Naive thymus-derived CD4-positive, alpha-beta T cell (primary cell): ENCODE results near the gene RETN. TPM values are rescaled to one million over a fixed set of nuclear protein-coding genes. Genes with fewer than 3 reads are reported as not detected.

Experiments
- ATAC-seq: fragments of 150-1000 bp; cut with Tn5 transposase; 2 replicates; pipeline ENCODE4 v1.10.0; 2021; ENCODE audit warnings: mild to moderate bottlenecking, moderate library complexity
- CTCF ChIA-PET: fragments of 350-600 bp; sonication (Branson Sonifier 250); formaldehyde crosslinking; loops from one replicate; lab custom pipeline; 2021; ENCODE audit warnings: antibody characterized with exemption; lab: Charles Lee
- POLR2A ChIA-PET: fragments of 350-600 bp; sonication (Branson Sonifier 250); formaldehyde crosslinking; loops from one replicate; lab custom pipeline; 2021; ENCODE audit warnings: antibody characterized with exemption, inconsistent platforms; lab: Charles Lee
- DNase-seq, 9 donors: peaks; one replicate each; pipeline versions ENCODE4 v3.0.0 to v3.0.0-alpha.2; 2020 to 2022; ENCODE audit warnings: mixed read lengths in 1 of 9
- H3K27ac ChIP-seq: one replicate; pipeline ENCODE4 v1.7.0; 2013; ENCODE audit warnings: mild to moderate bottlenecking, low read depth, low read length, moderate library complexity
- H3K27me3 ChIP-seq, 2 donors: one replicate each; pipeline ENCODE4 v1.7.0; 2013; ENCODE audit warnings: low read length in 2 of 2, mild to moderate bottlenecking in 2 of 2, moderate library complexity in 2 of 2; ENCODE audit not compliant: control insufficient read depth in 2 of 2, insufficient read depth in 2 of 2
- H3K36me3 ChIP-seq, 3 experiments: 1 replicate in 2 of 3; 2 replicates in 1 of 3; pipeline ENCODE4 v1.7.0; 2013; ENCODE audit warnings: low read length in 3 of 3, mild to moderate bottlenecking in 3 of 3, moderate library complexity in 1 of 3; ENCODE audit not compliant: insufficient read depth in 3 of 3, control insufficient read depth in 2 of 3
- H3K4me1 ChIP-seq, 2 donors: one replicate each; pipeline ENCODE4 v1.7.0; 2013; ENCODE audit warnings: low read length in 2 of 2, mild to moderate bottlenecking in 2 of 2, moderate library complexity in 1 of 2; ENCODE audit not compliant: control insufficient read depth in 2 of 2, insufficient read depth in 2 of 2
- H3K4me3 ChIP-seq: 2 replicates; pipeline ENCODE4 v1.7.0; 2013; ENCODE audit warnings: mild to moderate bottlenecking, low read length
- H3K9me3 ChIP-seq, 3 experiments: 1 replicate in 2 of 3; 2 replicates in 1 of 3; pipeline ENCODE4 v1.7.0; 2013; ENCODE audit warnings: low read length in 3 of 3; ENCODE audit not compliant: control insufficient read depth in 2 of 3
- H3K27ac Mint-ChIP-seq, 9 donors: one replicate each; pipeline ENCODE4 v1.8.0; 2020 to 2022; ENCODE audit warnings: mixed read lengths in 9 of 9, mild to moderate bottlenecking in 8 of 9, moderate library complexity in 5 of 9, inconsistent platforms in 2 of 9
- H3K27me3 Mint-ChIP-seq, 5 donors: one replicate each; pipeline ENCODE4 v1.8.0; 2021 to 2022; ENCODE audit warnings: mixed read lengths in 5 of 5, mild to moderate bottlenecking in 1 of 5
- H3K36me3 Mint-ChIP-seq, 5 donors: one replicate each; pipeline ENCODE4 v1.8.0; 2020 to 2022; ENCODE audit warnings: mixed read lengths in 5 of 5, mild to moderate bottlenecking in 3 of 5, inconsistent platforms in 1 of 5
- H3K4me1 Mint-ChIP-seq, 7 donors: one replicate each; pipeline ENCODE4 v1.8.0; 2020 to 2022; ENCODE audit warnings: mixed read lengths in 7 of 7, mild to moderate bottlenecking in 3 of 7, inconsistent platforms in 1 of 7
- H3K4me3 Mint-ChIP-seq, 10 donors: one replicate each; pipeline ENCODE4 v1.8.0; 2020 to 2022; ENCODE audit warnings: mild to moderate bottlenecking in 10 of 10, mixed read lengths in 10 of 10, moderate library complexity in 6 of 10, inconsistent platforms in 2 of 10
- H3K9me3 Mint-ChIP-seq, 11 donors: one replicate each; pipeline ENCODE4 v1.8.0; 2020 to 2022; ENCODE audit warnings: mixed read lengths in 11 of 11, mild to moderate bottlenecking in 4 of 11, inconsistent platforms in 1 of 11, moderate library complexity in 1 of 11
- intact Hi-C, 2 donors: fragments of 100-400 bp; cut with micrococcal nuclease; formaldehyde crosslinking; loops; one replicate each; pipeline ENCODE4 v1.15.1; 2023
- polyA plus RNA-seq, 2 donors: library from polyadenylated mRNA; unstranded; fragments of 300-500 nt; fragmentation: Illumina TruSeq; gene quantifications; one replicate each; pipeline ENCODE4 v1.2.3, GENCODE V29; 2021
- total RNA-seq, 6 experiments: library from RNA in 5 of 6; stranded (reverse) in 5 of 6; gene quantifications; 1 replicate in 5 of 6; 2 replicates in 1 of 6; pipeline ENCODE4 v1.2.3 and lab custom pipeline; 2021 to 2026

Gene RETN
- total and polyA plus RNA-seq, 7 experiments from 2014 or later = 3.4 TPM; not detected in 6

DNA sequence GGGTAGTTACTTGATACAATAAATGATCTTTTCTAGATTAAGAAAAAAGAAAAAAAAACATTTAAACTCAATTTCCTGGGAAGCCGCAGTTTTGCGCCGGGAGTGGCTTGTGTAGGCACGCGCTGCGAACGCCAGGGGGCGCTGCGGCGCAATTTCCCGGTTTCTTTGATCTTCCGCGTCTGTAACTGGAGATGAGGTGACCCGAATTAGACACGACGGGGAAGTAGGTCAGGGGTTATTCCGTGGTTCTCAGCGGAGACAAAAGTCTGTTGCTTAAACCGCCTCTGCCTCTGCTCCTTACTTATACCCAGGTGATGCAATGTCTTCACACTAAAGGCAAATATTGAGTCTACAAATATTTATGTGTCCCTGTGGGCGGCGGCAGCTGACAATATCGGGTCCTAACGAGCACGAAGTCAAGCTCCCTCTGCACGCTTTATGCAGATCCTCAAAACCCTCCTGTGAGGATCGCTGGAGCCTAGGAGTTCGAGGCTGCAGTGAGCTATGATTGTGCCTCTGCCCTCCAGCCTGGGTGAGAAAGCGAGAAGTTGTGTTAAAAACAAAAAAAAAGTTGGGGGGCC is 16.7 kb upstream of the RETN start:
- H3K4me1 ChIP-seq = peaks cover 0 to 7% of the 10 kb centered on the region in 2 donors
- Mint-ChIP-seq H3K4me3 (peak overlapping the region; percentile 60 to 86 (median 81)), H3K27me3 (peaks cover 0 to 6% (median 0%) of the 10 kb centered on the region in 5 donors), H3K9me3 (no peaks in the 10 kb centered on the region), H3K36me3 (peaks cover 0 to 4% (median 0%) of the 10 kb centered on the region in 5 donors), H3K27ac (peak overlapping the region in 6 of 9 donors; percentile 55 to 85 (median 75)), H3K4me1 (peaks cover 5 to 15% (median 11%) of the 10 kb centered on the region in 7 donors)
- peaks cover 0 to 4% (median 0%) of the 10 kb centered on the region in 3 experiments for H3K36me3 ChIP-seq
- ATAC-seq (peak; percentile 91), DNase-seq (peak; percentile 77 to 91 (median 85))
- ChIA-PET CTCF (interaction anchor here (0.9 to 3.2 kb wide), 3 partner anchors 17 to 148 kb away, joined by 4 to 12 read pairs (median 5); partner anchors contain the start of gene TRAPPC5), POLR2A (interaction anchor here (1.0 kb wide), 3 partner anchors 14 to 148 kb away, joined by 3 to 4 read pairs (median 3); no protein-coding TSS in a partner anchor)
- H3K4me3 ChIP-seq = peak overlapping the region; percentile 49
- H3K9me3 ChIP-seq = no peaks in the 10 kb centered on the region
- H3K27ac ChIP-seq = peak overlapping the region; percentile 37
- intact Hi-C loops = loop anchor here (1.0 kb wide), 4 partner anchors 27 to 147 kb away; partner anchors contain the start of gene TRAPPC5 (in 1 of the 2)
- H3K27me3 ChIP-seq = no peaks in the 10 kb centered on the region

DNA sequence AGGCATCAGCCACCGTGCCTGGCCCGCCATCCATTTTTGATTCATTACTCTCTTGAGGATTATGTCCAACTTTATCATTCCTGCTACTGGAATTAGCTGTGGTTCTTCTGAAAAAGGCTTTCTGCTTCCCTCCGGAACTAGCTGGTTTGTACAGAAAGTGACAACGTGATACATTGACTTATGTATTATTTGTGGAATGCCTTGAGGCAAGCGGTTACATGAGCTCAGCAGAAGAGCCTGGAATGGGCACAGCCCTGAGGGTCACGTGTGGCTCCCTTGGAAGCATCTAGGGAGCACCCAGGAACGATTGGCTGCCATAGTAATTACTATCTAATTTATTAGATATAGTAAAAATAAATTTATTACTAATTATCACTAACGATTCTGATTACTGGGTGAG is 14.4 kb upstream of the RETN start:
- intact Hi-C loops = no loop called here
- POLR2A ChIA-PET = interaction anchor here (0.8 kb wide), 1 partner anchor 14 kb away, joined by 3 read pairs; no protein-coding TSS in a partner anchor
- H3K27ac Mint-ChIP-seq = no peak overlapping the region

DNA sequence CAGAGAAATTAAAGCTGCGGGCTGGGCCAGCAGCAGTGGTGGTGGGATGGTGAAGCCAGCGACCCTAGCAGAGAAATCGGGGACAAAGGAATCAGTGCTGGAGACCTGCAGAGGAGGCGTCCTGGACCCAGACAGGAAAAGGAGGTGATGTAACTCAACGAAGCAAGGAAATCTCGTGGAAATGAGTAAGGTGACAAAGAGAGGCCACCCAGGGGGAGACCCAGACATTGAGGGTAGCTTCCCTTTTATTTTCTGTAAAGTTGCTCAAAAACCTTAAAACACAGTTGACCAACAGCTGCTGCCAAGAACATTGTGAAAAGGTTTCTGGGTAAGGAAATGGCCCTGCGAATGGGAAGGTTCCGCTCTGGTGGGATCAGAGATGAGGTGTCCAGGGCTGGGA is 13.3 kb upstream of the RETN start:
- intact Hi-C loops = no loop called here
- Histone ChIP-seq H3K4me1 (peaks cover 0 to 21% of the 10 kb centered on the region in 2 donors), H3K27ac (no peak overlapping the region), H3K36me3 (no peaks in the 10 kb centered on the region), H3K27me3 (no peaks in the 10 kb centered on the region), H3K4me3 (no peak overlapping the region), H3K9me3 (no peaks in the 10 kb centered on the region)
- ATAC-seq (peak; percentile 34), DNase-seq (no peak)
- H3K27me3 Mint-ChIP-seq = peaks cover 0 to 3% (median 0%) of the 10 kb centered on the region in 5 donors
- CTCF ChIA-PET = interaction anchor here (0.8 to 3.0 kb wide), 3 partner anchors 19 to 144 kb away, joined by 4 to 11 read pairs (median 6); partner anchors contain the start of gene TRAPPC5
- H3K27ac Mint-ChIP-seq = peak overlapping the region in 1 of 9 donors; percentile 77
- peaks cover 0 to 2% (median 0%) of the 10 kb centered on the region in 5 donors for H3K36me3 Mint-ChIP-seq
- H3K4me1 Mint-ChIP-seq = peaks cover 10 to 29% (median 24%) of the 10 kb centered on the region in 7 donors
- no peak overlapping the region for H3K4me3 Mint-ChIP-seq
- H3K9me3 Mint-ChIP-seq = peaks cover 0 to 1% (median 0%) of the 10 kb centered on the region in 11 donors
- POLR2A ChIA-PET = interaction anchor here (1.2 kb wide), 1 partner anchor 13 kb away, joined by 4 read pairs; no protein-coding TSS in a partner anchor

More for the DNA sequence above, 14.4 kb upstream of the RETN start:
- H3K36me3 Mint-ChIP-seq = peaks cover 0 to 2% (median 0%) of the 10 kb centered on the region in 5 donors
- no peak overlapping the region for H3K4me3 ChIP-seq
- no peak overlapping the region for H3K4me3 Mint-ChIP-seq
- H3K27me3 Mint-ChIP-seq = peaks cover 0 to 6% (median 0%) of the 10 kb centered on the region in 5 donors
- H3K9me3 Mint-ChIP-seq = peaks cover 0 to 1% (median 0%) of the 10 kb centered on the region in 11 donors
- peaks cover 0 to 21% of the 10 kb centered on the region in 2 donors for H3K4me1 ChIP-seq
- no peak for ATAC-seq
- H3K9me3 ChIP-seq = no peaks in the 10 kb centered on the region
- no peaks in the 10 kb centered on the region for H3K27me3 ChIP-seq
- no peak for DNase-seq
- H3K36me3 ChIP-seq = no peaks in the 10 kb centered on the region
- no peak overlapping the region for H3K27ac ChIP-seq
- CTCF ChIA-PET = interaction anchor here (0.6 to 3.0 kb wide), 2 partner anchors 140 to 145 kb away, joined by 5 to 11 read pairs; no protein-coding TSS in a partner anchor
- H3K4me1 Mint-ChIP-seq = peaks cover 10 to 29% (median 24%) of the 10 kb centered on the region in 7 donors

DNA sequence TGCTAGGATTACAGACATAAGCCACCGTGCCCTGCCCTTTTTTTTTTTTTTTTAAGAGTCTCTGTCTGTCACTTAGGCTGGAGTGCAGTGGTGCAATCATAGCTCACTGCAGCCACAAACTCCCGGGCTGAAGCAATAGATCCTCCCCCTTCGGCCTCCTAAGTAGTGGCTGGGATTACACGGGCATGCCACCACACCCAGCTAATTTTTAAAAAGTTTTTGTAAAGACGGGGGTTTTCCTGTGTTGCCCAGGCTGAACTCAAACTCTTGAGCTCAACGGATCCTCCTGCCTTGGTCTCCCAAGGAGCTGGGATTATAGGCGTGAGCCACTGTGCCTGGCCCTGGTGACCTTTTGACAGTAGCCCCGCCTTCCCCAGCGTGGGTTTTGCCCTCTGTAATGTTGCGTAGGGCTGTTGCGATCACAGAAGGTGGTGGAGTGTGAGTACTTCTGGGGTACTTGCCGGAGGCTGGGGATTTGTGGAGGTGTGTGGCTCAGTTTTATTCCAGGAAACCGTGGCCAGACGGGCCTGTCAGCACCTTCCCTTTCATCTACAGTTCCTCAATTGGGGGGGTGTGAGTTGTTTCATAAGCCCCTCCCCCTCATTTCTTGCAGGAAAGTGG is 11.6 kb upstream of the RETN start:
- DNase-seq = peak in 1 of 9 donors; percentile 37

DNA sequence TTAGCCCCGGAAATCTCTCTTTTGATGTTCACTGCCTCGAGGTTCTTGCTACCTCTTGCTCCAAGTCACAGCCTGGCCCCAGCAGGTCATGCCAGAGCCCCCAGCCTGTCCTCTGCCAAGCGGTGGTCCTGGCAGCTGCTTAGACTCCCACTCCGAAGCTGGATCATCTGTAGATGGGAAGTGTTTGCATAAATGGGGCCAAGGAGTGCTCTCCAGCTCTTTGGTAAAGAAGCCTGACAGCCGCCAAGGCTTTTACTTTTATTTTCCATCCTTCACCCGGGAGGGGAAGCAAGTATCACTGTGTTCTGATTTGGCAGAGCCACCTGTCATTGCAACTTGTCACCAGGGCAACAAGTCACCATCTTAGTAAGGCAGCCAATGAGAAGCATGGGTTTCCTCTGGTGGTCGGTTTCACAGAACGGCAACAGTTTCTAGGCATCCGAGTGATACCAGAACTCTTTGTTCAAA is 10.6 kb upstream of the RETN start:
- Mint-ChIP-seq H3K36me3 (no peaks in the 10 kb centered on the region), H3K27me3 (no peaks in the 10 kb centered on the region), H3K4me1 (peaks cover 5 to 19% (median 15%) of the 10 kb centered on the region in 7 donors), H3K9me3 (peaks cover 0 to 1% (median 0%) of the 10 kb centered on the region in 11 donors), H3K27ac (peak overlapping the region; percentile 64 to 91 (median 88)), H3K4me3 (peak overlapping the region; percentile 54 to 84 (median 76))
- DNase-seq = peak in 7 of 9 donors; percentile 48 to 72 (median 69)
- H3K36me3 ChIP-seq = no peaks in the 10 kb centered on the region
- no peaks in the 10 kb centered on the region for H3K9me3 ChIP-seq
- H3K4me3 ChIP-seq = peak overlapping the region; percentile 59
- peaks cover 0 to 16% of the 10 kb centered on the region in 2 donors for H3K4me1 ChIP-seq
- peak overlapping the region; percentile 72 for H3K27ac ChIP-seq
- POLR2A ChIA-PET = interaction anchor here (1.0 to 1.5 kb wide), 4 partner anchors 10 to 157 kb away, joined by 3 to 6 read pairs (median 4); partner anchors contain the start of genes PET100 and TRAPPC5
- intact Hi-C loops = no loop called here
- CTCF ChIA-PET = no interaction called here
- no peaks in the 10 kb centered on the region for H3K27me3 ChIP-seq
- peak; percentile 74 for ATAC-seq

More for the DNA sequence above, 11.6 kb upstream of the RETN start:
- Histone ChIP-seq H3K9me3 (no peaks in the 10 kb centered on the region), H3K27ac (peak overlapping the region; percentile 72), H3K4me1 (peaks cover 0 to 18% of the 10 kb centered on the region in 2 donors), H3K36me3 (no peaks in the 10 kb centered on the region), H3K27me3 (no peaks in the 10 kb centered on the region), H3K4me3 (no peak overlapping the region)
- Mint-ChIP-seq H3K4me1 (peaks cover 7 to 26% (median 20%) of the 10 kb centered on the region in 7 donors), H3K36me3 (peaks cover 0 to 2% (median 0%) of the 10 kb centered on the region in 5 donors), H3K27me3 (no peaks in the 10 kb centered on the region), H3K27ac (peak overlapping the region in 5 of 9 donors; percentile 31 to 83 (median 64)), H3K9me3 (peaks cover 0 to 1% (median 0%) of the 10 kb centered on the region in 11 donors), H3K4me3 (peak overlapping the region in 8 of 10 donors; percentile 16 to 82 (median 59))
- ChIA-PET POLR2A (interaction anchor here (0.6 to 1.5 kb wide), 4 partner anchors 9 to 260 kb away, joined by 3 to 6 read pairs (median 4); no protein-coding TSS in a partner anchor), CTCF (interaction anchor here (0.6 to 0.8 kb wide), 2 partner anchors 21 to 24 kb away, joined by 4 to 5 read pairs; partner anchors contain the start of gene TRAPPC5)
- intact Hi-C loops = no loop called here
- ATAC-seq = peak; percentile 66
